H1 (cell line): Measurements from ENCODE around the gene PRSS16. TPM values are rescaled to one million over a fixed set of nuclear protein-coding genes. Genes with fewer than 3 reads are reported as not detected.
A peak's percentile ranks its signal among the peaks of the same experiment; 100 is the strongest.

Experiments
- CTCF ChIA-PET: fragments of 300-600 bp; sonication (Branson Sonifier 250); formaldehyde crosslinking; loops from one replicate; lab custom pipeline; 2021; ENCODE audit not compliant: partially characterized antibody; lab: Charles Lee
- POLR2A ChIA-PET: fragments of 300-600 bp; sonication (Branson Sonifier 250); formaldehyde crosslinking; loops from one replicate; lab custom pipeline; 2021; ENCODE audit warnings: inconsistent platforms; ENCODE audit not compliant: partially characterized antibody; lab: Charles Lee
- DNase-seq, 2 experiments: peaks; one replicate each; pipeline versions ENCODE4 v3.0.0 to v3.0.0-alpha.2; 2010 to 2022; ENCODE audit warnings: low spot score in 2 of 2, low read depth in 1 of 2, mixed read lengths in 1 of 2
- FAIRE-seq: peaks from 2 replicates; lab custom pipeline; 2011; peaks lifted over from hg19 to GRCh38; lab: Jason Lieb, UNC
- H2AFZ ChIP-seq: 2 replicates; pipeline ENCODE4 v1.8.1; 2012; ENCODE audit warnings: low read length, inconsistent platforms
- H2AK5ac ChIP-seq: 2 replicates; pipeline ENCODE4 v1.6.1; 2013; ENCODE audit warnings: low read depth, low read length
- H2BK120ac ChIP-seq: replicated peaks from 2 replicates; pipeline ENCODE3; 2013; ENCODE audit warnings: low read depth, low read length, inconsistent platforms
- H2BK12ac ChIP-seq: 2 replicates; pipeline ENCODE4 v1.6.1; 2013; ENCODE audit warnings: low read depth, low read length
- H2BK15ac ChIP-seq: 2 replicates; pipeline ENCODE4 v1.6.1; 2013; ENCODE audit warnings: low read length
- H2BK20ac ChIP-seq: 2 replicates; pipeline ENCODE4 v1.6.1; 2013; ENCODE audit warnings: low read length
- H2BK5ac ChIP-seq: 2 replicates; pipeline ENCODE4 v1.6.1; 2013; ENCODE audit warnings: low read depth, low read length
- H3K14ac ChIP-seq: 2 replicates; pipeline ENCODE4 v1.6.1; 2013; ENCODE audit warnings: inconsistent platforms; ENCODE audit not compliant: insufficient read length
- H3K18ac ChIP-seq: 2 replicates; pipeline ENCODE4 v1.6.1; 2013; ENCODE audit warnings: low read length; ENCODE audit errors: extremely low read depth
- H3K23ac ChIP-seq: 2 replicates; pipeline ENCODE4 v1.6.1; 2013; ENCODE audit warnings: inconsistent platforms; ENCODE audit not compliant: insufficient read length
- H3K23me2 ChIP-seq: 2 replicates; pipeline ENCODE4 v1.6.1; 2013; ENCODE audit warnings: low read depth, low read length
- H3K27ac ChIP-seq: 2 replicates; pipeline ENCODE4 v1.6.1; 2011; ENCODE audit warnings: low read depth, low read length, inconsistent platforms
- H3K27me3 ChIP-seq, 4 experiments: replicated peaks in 1 of 4; 1 replicate in 1 of 4; 2 replicates in 3 of 4; pipeline versions ENCODE4 v1.6.1 to v1.8.1; 2011 to 2013; ENCODE audit warnings: low read length in 3 of 4, mild to moderate bottlenecking in 3 of 4, inconsistent platforms in 2 of 4, mixed read lengths in 2 of 4, moderate library complexity in 1 of 4; ENCODE audit not compliant: control insufficient read depth in 3 of 4, insufficient read depth in 3 of 4; ENCODE audit errors: extremely low read depth in 1 of 4
- H3K36me3 ChIP-seq, 4 experiments: 2 replicates each; pipeline versions ENCODE4 v1.6.1 to v1.8.1; 2011 to 2013; ENCODE audit warnings: mild to moderate bottlenecking in 4 of 4, low read length in 3 of 4, moderate library complexity in 2 of 4, control low read depth in 1 of 4, inconsistent platforms in 1 of 4; ENCODE audit not compliant: insufficient read depth in 4 of 4, control insufficient read depth in 2 of 4
- H3K4ac ChIP-seq: replicated peaks from 2 replicates; pipeline ENCODE3; 2013; ENCODE audit warnings: low read length, low read depth, mixed read lengths, inconsistent platforms; ENCODE audit not compliant: insufficient read length
- H3K4me1 ChIP-seq, 4 experiments: replicated peaks in 1 of 4; 1 replicate in 1 of 4; 2 replicates in 3 of 4; pipeline versions ENCODE4 v1.6.1 to v1.8.1; 2011 to 2013; ENCODE audit warnings: low read length in 3 of 4, inconsistent platforms in 2 of 4, mixed read lengths in 1 of 4; ENCODE audit not compliant: insufficient read depth in 4 of 4, control insufficient read depth in 3 of 4
- H3K4me2 ChIP-seq, 2 experiments: 2 replicates each; pipeline versions ENCODE4 v1.6.1 to v1.8.1; 2011 to 2013; ENCODE audit warnings: low read depth in 2 of 2, low read length in 2 of 2, control low read depth in 1 of 2, inconsistent platforms in 1 of 2, mild to moderate bottlenecking in 1 of 2; ENCODE audit not compliant: insufficient read depth in 1 of 2
- H3K4me3 ChIP-seq, 4 experiments: fragments of 200-600, 300-600 bp in 1 of 4; sonication (generic), shearing (Covaris generic), sonication (Bioruptor Twin) in 1 of 4; 2 replicates each; pipeline versions ENCODE4 v1.5.1 to v1.8.1; 2011 to 2016; ENCODE audit warnings: low read length in 4 of 4, low read depth in 3 of 4, control low read depth in 2 of 4, inconsistent platforms in 2 of 4, mild to moderate bottlenecking in 2 of 4, mixed read lengths in 1 of 4, moderate library complexity in 1 of 4; ENCODE audit not compliant: insufficient read depth in 2 of 4; ENCODE audit errors: extremely low read depth in 1 of 4
- H3K56ac ChIP-seq: replicated peaks from 2 replicates; pipeline ENCODE3; 2013; ENCODE audit warnings: low read depth, mild to moderate bottlenecking, mixed read lengths, low read length, inconsistent platforms; ENCODE audit not compliant: insufficient read length
- H3K79me1 ChIP-seq: 2 replicates; pipeline ENCODE4 v1.6.1; 2013; ENCODE audit warnings: low read depth, low read length, control low read depth
- H3K79me2 ChIP-seq, 2 experiments: 2 replicates each; pipeline versions ENCODE4 v1.6.1 to v1.8.1; 2012 to 2013; ENCODE audit warnings: low read length in 2 of 2, mild to moderate bottlenecking in 2 of 2, inconsistent platforms in 1 of 2; ENCODE audit not compliant: insufficient read depth in 2 of 2, control insufficient read depth in 1 of 2
- H3K9ac ChIP-seq, 4 experiments: replicated peaks in 1 of 4; 1 replicate in 1 of 4; 2 replicates in 3 of 4; pipeline versions ENCODE4 v1.6.1 to v1.8.1; 2011 to 2013; ENCODE audit warnings: low read depth in 3 of 4, low read length in 3 of 4, control low read depth in 2 of 4, mild to moderate bottlenecking in 2 of 4, moderate library complexity in 2 of 4, inconsistent platforms in 1 of 4; ENCODE audit errors: extremely low read depth in 1 of 4
- H3K9me3 ChIP-seq, 2 experiments: 2 replicates each; pipeline versions ENCODE4 v1.6.1 to v1.8.1; 2012 to 2013; ENCODE audit warnings: mild to moderate bottlenecking in 2 of 2, moderate library complexity in 2 of 2, control low read depth in 1 of 2, inconsistent platforms in 1 of 2, low read depth in 1 of 2, low read length in 1 of 2, mixed read lengths in 1 of 2; ENCODE audit not compliant: insufficient read depth in 2 of 2
- H4K20me1 ChIP-seq, 2 experiments: replicated peaks in 1 of 2; 2 replicates each; pipeline versions ENCODE3 to v1.8.1; 2011 to 2013; ENCODE audit warnings: inconsistent platforms in 2 of 2, low read length in 2 of 2, mild to moderate bottlenecking in 1 of 2; ENCODE audit not compliant: insufficient read depth in 2 of 2, control insufficient read depth in 1 of 2
- H4K5ac ChIP-seq: 2 replicates; pipeline ENCODE4 v1.6.1; 2013; ENCODE audit warnings: low read length, low read depth, mixed read lengths, inconsistent platforms; ENCODE audit not compliant: insufficient read length
- H4K8ac ChIP-seq: 2 replicates; pipeline ENCODE4 v1.8.0; 2013; ENCODE audit warnings: mild to moderate bottlenecking, moderate library complexity, low read length, inconsistent platforms; ENCODE audit not compliant: insufficient read depth; ENCODE audit errors: extremely low read depth
- H4K91ac ChIP-seq: replicated peaks from 2 replicates; pipeline ENCODE3; 2013; ENCODE audit warnings: low read length, mixed read lengths, inconsistent platforms; ENCODE audit not compliant: insufficient read length
- EGR1 ChIP-seq: IDR thresholded peaks from 2 replicates; pipeline ENCODE4 v1.6.1; 2011; ENCODE audit warnings: low read depth, low read length, borderline replicate concordance
- JUN ChIP-seq: IDR thresholded peaks from 2 replicates; pipeline ENCODE4 v1.6.1; 2011; ENCODE audit warnings: low read depth, mild to moderate bottlenecking, improper control_type of control experiment, low read length
- JUND ChIP-seq: IDR thresholded peaks from 2 replicates; pipeline ENCODE4 v1.6.1; 2011; ENCODE audit warnings: mild to moderate bottlenecking, improper control_type of control experiment, low read length
- MAX ChIP-seq: IDR thresholded peaks from 2 replicates; pipeline ENCODE4 v1.6.1; 2012; ENCODE audit warnings: inconsistent platforms
- PHF8 ChIP-seq: fragments of 200-600 bp; sonication (generic); conservative IDR thresholded peaks from 2 replicates; pipeline ENCODE4 v1.7.1; 2012; ENCODE audit warnings: low read depth, mild to moderate bottlenecking, inconsistent platforms, low read length, moderate library complexity
- POLR2A ChIP-seq, 2 experiments: IDR thresholded peaks; 1 replicate in 1 of 2; 2 replicates in 1 of 2; pipeline ENCODE4 v1.6.1; 2011; ENCODE audit warnings: low read depth in 2 of 2, low read length in 2 of 2, mild to moderate bottlenecking in 2 of 2; ENCODE audit errors: control extremely low read depth in 1 of 2
- TAF1 ChIP-seq: IDR thresholded peaks from 2 replicates; pipeline ENCODE4 v1.6.1; 2011; ENCODE audit warnings: mild to moderate bottlenecking, low read depth, low read length
- TAF7 ChIP-seq: optimal IDR thresholded peaks from 2 replicates; pipeline ENCODE3; 2011; ENCODE audit warnings: low read depth, mild to moderate bottlenecking, inconsistent platforms, low read length, moderate library complexity, borderline replicate concordance
- WGBS, 2 experiments: shearing (Covaris generic) in 1 of 2; methylation state at CpG; one replicate each; pipeline versions ENCODE4 v1.1.6 to v1.1.7; 2013 to 2015; ENCODE audit warnings: low lambda C conversion rate in 2 of 2, mixed read lengths in 2 of 2, inconsistent platforms in 1 of 2, low coverage in 1 of 2, missing lambda C conversion rate in 1 of 2; ENCODE audit not compliant: insufficient replicate concordance in 2 of 2, insufficient coverage in 1 of 2, insufficient read length in 1 of 2; ENCODE audit errors: extremely low coverage in 1 of 2, missing lambda C conversion rate in 1 of 2; 5-methylcytosine and 5-hydroxymethylcytosine counted together
- long read RNA-seq, 2 experiments: library from RNA in 1 of 2; library from capped mRNA in 1 of 2; stranded (forward); transcript quantifications; one replicate each; pipeline ENCODE4 v2.0.0, GENCODE V29; 2021; ENCODE audit warnings: inconsistent platforms in 1 of 2
- polyA minus RNA-seq, 3 experiments: library from RNA; depleted of rRNA, polyadenylated mRNA; stranded (reverse); fragments of >200 nt; gene quantifications; 1 replicate in 2 of 3; 2 replicates in 1 of 3; pipeline ENCODE4 v1.2.3, GENCODE V29; 2011
- polyA plus RNA-seq, 7 experiments: library from polyadenylated mRNA; depleted of rRNA in 3 of 7; stranded (reverse) in 5 of 7; unstranded in 2 of 7; fragments of >200 nt in 5 of 7; fragments of 200-250 nt in 2 of 7; gene quantifications; 1 replicate in 5 of 7; 2 replicates in 1 of 7; 4 replicates in 1 of 7; pipeline versions ENCODE4 v1.2.1 to v1.2.3, GENCODE V29; 2011 to 2013; ENCODE audit warnings: missing spikeins in 2 of 7, mixed read lengths in 2 of 7
- total RNA-seq: library from RNA; stranded (reverse); fragmentation: NEBNext Ultra II Directional; extraction: Animal tissue kit (Norgen Biotek cat#: 25700); gene quantifications from 2 replicates; pipeline ENCODE4 v1.2.1, GENCODE V29; 2021

The PRSS16 gene
- total RNA-seq (19.2 and 20.2 TPM in 2 replicates), polyA plus RNA-seq (2011; rRNA removed) (38.9 and 39.6 TPM in 2 replicates), polyA minus RNA-seq (2011; rRNA and poly(A)+ RNA removed) (27.4 and 34.3 TPM in 2 replicates)
- polyA plus RNA-seq (2011; cell fraction: cytosol; rRNA removed), result 48.8 TPM
- 23.7 TPM for polyA plus RNA-seq (2011; cell fraction: nucleus; rRNA removed)
- polyA plus RNA-seq (2012, experiment 1 of 2), result 15.7 to 20.6 TPM (median 19.8 TPM) in 4 replicates
- 23.1 TPM for polyA plus RNA-seq (2012, experiment 2 of 2)
- 15.2 TPM for polyA plus RNA-seq (2013, experiment 1 of 2)
- 16.0 TPM for polyA plus RNA-seq (2013, experiment 2 of 2)
- 5.1 TPM for polyA minus RNA-seq (2011; cell fraction: cytosol; rRNA and poly(A)+ RNA removed)
- 11.7 TPM for polyA minus RNA-seq (2011; cell fraction: nucleus; rRNA and poly(A)+ RNA removed)
- long read RNA-seq, experiment 1, transcript PRSS16-208 (5 exons, 962 nt), result major isoform, 5 of 17 reads
- long read RNA-seq, experiment 1, partial matches to known transcripts, result 6 of 17 reads
- long read RNA-seq, experiment 1, other reads (novel, unspliced or antisense), result 2 of 17 reads
- long read RNA-seq, experiment 2, transcript PRSS16-218 (5 exons, 955 nt), result major isoform, 13 of 22 reads
- long read RNA-seq, experiment 2, partial matches to known transcripts, result 3 of 22 reads
- long read RNA-seq, experiment 2, other reads (novel, unspliced or antisense), result 1 of 22 reads

GRCh38 chr6:27247133-27247836 is at the start of gene PRSS16:
Gene PRSS16 (plus strand): TSS chr6:27247701. CDS start chr6:27247738, 37 bp downstream.
- H3K4me2 ChIP-seq, result no peak within 1 kb of the TSS; a peak in 1 of 4 replicates
- H2AFZ ChIP-seq, result 0 out of 2 replicates have a peak within 1 kb of the TSS, but pooled peaks have one; percentile 9
- H2BK15ac ChIP-seq, result no peak within 1 kb of the TSS
- H3K18ac ChIP-seq, result no peak within 1 kb of the TSS
- ChIA-PET POLR2A (interaction anchor here (1.0 kb wide), 1 partner anchor 12 kb away, joined by 4 read pairs; no protein-coding TSS in a partner anchor), CTCF (interaction anchor here (0.9 to 1.0 kb wide), 2 partner anchors 17 to 911 kb away, joined by 3 read pairs; no protein-coding TSS in a partner anchor)
- no peak within 1 kb of the TSS for H4K91ac ChIP-seq
- TF ChIP-seq TAF1, result no peak
- TF ChIP-seq JUND, result no peak
- no peak for TF ChIP-seq JUN
- TF ChIP-seq POLR2A (IDR thresholded peaks at IDR 0.05; ENCODE audit: control extremely low read depth in 1 of 2, low read depth in 2 of 2, low read length in 2 of 2), result no peak
- TF ChIP-seq EGR1, result no peak
- TF ChIP-seq TAF7, result no peak
- TF ChIP-seq MAX, result no peak
- no peak for TF ChIP-seq PHF8
- no peak within 1 kb of the TSS for H3K14ac ChIP-seq
- no peak within 1 kb of the TSS for H3K9ac ChIP-seq
- H3K56ac ChIP-seq, result no peak within 1 kb of the TSS
- H4K20me1 ChIP-seq, result no peaks in the 10 kb centered on the region
- H2BK12ac ChIP-seq, result no peak within 1 kb of the TSS
- no peak within 1 kb of the TSS for H2BK5ac ChIP-seq
- H4K5ac ChIP-seq, result no peak within 1 kb of the TSS
- H2AK5ac ChIP-seq, result no peak within 1 kb of the TSS
- no peak within 1 kb of the TSS for H3K4me3 ChIP-seq
- 84% methylated on average over 12 of the region's 12 CpGs; no CpG with 5 or more reads in 1 of the 2 experiments for WGBS, 2 experiments
- H3K36me3 ChIP-seq, result no peaks in the 10 kb centered on the region
- no peaks in the 10 kb centered on the region for H3K9me3 ChIP-seq
- H3K23me2 ChIP-seq, result no peaks in the 10 kb centered on the region
- H3K79me2 ChIP-seq, result no peaks in the 10 kb centered on the region
- no peak for FAIRE-seq
- peaks cover 0 to 5% (median 0%) of the 10 kb centered on the region in 4 experiments; a peak in 4 of 7 replicates for H3K27me3 ChIP-seq
- H3K23ac ChIP-seq, result no peak within 1 kb of the TSS
- H2BK20ac ChIP-seq, result no peak within 1 kb of the TSS
- H4K8ac ChIP-seq, result 0 out of 2 replicates have a peak within 1 kb of the TSS, but pooled peaks have one; percentile 6
- no peak within 1 kb of the TSS for H3K4ac ChIP-seq
- no peak within 1 kb of the TSS for H2BK120ac ChIP-seq
- H3K4me1 ChIP-seq, result peaks cover 2 to 6% (median 3%) of the 10 kb centered on the region in 4 experiments; a peak in 4 of 7 replicates
- H3K79me1 ChIP-seq, result no peaks in the 10 kb centered on the region
- H3K27ac ChIP-seq, result no peak within 1 kb of the TSS
- DNase-seq, result no peak
